ENCODE results near the gene SPON1. TPM values are rescaled to one million over a fixed set of nuclear protein-coding genes. Genes with fewer than 3 reads are reported as not detected.

The SPON1 gene
- total and polyA plus RNA-seq, 10 of the 15 experiments (the other 5 are each of a cell fraction or from before 2014, with no cell fraction given) = 0.13 to 1.1 (median 0.18) TPM; not detected in 5

DNA sequence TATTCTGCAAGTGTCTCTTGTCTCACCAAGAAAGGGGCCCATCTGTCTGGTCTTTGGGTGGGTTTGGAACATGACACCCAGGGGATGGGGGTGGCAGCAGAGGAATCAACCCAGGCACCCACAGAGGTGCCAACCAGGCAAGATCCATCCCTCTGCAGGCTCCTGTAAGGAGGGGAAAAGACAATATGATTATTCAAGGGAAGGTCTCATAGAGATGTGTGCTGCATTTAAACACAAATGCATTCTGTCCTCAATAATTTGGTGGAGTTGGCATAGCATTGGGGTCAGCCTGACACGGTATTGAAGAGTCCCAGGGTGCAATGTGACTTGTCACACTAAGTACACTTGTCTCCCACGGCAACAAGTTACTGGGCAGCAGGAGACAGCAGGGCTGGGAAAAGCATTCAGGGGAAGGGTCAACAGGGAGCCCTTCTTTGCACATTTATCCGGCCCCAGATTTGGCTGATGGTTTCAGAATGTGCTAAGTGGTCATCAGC is 33.1 kb upstream of the SPON1 start:
- Histone ChIP-seq H4K20me1 (ENCODE audit: control insufficient read depth, insufficient read depth) (no peaks in the 10 kb centered on the region), H3K27me3 (replicated peaks in 1 of 2; ENCODE audit: control insufficient read depth in 2 of 2, insufficient read depth in 2 of 2, low read length in 1 of 2) (no peaks in the 10 kb centered on the region), H3K4me2 (ENCODE audit: control insufficient read depth, insufficient read depth) (no peak overlapping the region), H3K9me3 (replicated peaks; ENCODE audit: control insufficient read depth, insufficient read depth, low read length) (no peaks in the 10 kb centered on the region), H3K4me1 (ENCODE audit: control insufficient read depth, insufficient read depth, low read length) (no peaks in the 10 kb centered on the region), H3K79me2 (ENCODE audit: control insufficient read depth, insufficient read depth, low read length) (no peaks in the 10 kb centered on the region), H3K36me3 (ENCODE audit: control insufficient read depth in 2 of 2, insufficient read depth in 2 of 2, low read length in 1 of 2) (no peaks in the 10 kb centered on the region), H3K9ac (ENCODE audit: control insufficient read depth, insufficient read depth, low read length) (no peak overlapping the region), H3K4me3 (no peak overlapping the region), H2AFZ (ENCODE audit: control insufficient read depth, low read depth, low read length) (no peak overlapping the region), H3K27ac (ENCODE audit: control insufficient read depth, insufficient read depth) (no peak overlapping the region)
- no TSS peak for BruUV-seq (replicated peaks)
- 12% methylated on average over 3 of the region's 3 CpGs for WGBS (ENCODE audit: insufficient coverage, insufficient replicate concordance, low lambda C conversion rate, missing lambda C conversion rate)
- intact Hi-C loops (cut with micrococcal nuclease; ENCODE audit: unreplicated experiment) (no loop called here), in situ Hi-C loops (cut with MboI) (no loop called here)
- DNase-seq (ENCODE audit: low read depth, low spot score) (no peak), ATAC-seq (no peak), FAIRE-seq (no peak)
- POLR2A ChIA-PET = no interaction called here
- CTCF ChIA-PET = no interaction called here
- RAD21 ChIA-PET (ENCODE audit: unreplicated experiment) = no interaction called here
- TF ChIP-seq CHD2 (IDR thresholded peaks at IDR 0.05; ENCODE audit: borderline replicate concordance, low read depth, low read length) = no peak
- TF ChIP-seq, protein P1, sequence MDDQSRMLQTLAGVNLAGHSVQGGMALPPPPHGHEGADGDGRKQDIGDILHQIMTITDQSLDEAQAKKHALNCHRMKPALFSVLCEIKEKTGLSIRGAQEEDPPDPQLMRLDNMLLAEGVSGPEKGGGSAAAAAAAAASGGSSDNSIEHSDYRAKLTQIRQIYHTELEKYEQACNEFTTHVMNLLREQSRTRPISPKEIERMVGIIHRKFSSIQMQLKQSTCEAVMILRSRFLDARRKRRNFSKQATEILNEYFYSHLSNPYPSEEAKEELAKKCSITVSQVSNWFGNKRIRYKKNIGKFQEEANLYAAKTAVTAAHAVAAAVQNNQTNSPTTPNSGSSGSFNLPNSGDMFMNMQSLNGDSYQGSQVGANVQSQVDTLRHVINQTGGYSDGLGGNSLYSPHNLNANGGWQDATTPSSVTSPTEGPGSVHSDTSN (IDR thresholded peaks at IDR 0.05; ENCODE audit: insufficient replicate concordance, low read depth, low read length) = no peak
- TF ChIP-seq RAD21 (IDR thresholded peaks at IDR 0.05; ENCODE audit: insufficient read depth, low read depth, low read length) = no peak
- TF ChIP-seq, protein P2, sequence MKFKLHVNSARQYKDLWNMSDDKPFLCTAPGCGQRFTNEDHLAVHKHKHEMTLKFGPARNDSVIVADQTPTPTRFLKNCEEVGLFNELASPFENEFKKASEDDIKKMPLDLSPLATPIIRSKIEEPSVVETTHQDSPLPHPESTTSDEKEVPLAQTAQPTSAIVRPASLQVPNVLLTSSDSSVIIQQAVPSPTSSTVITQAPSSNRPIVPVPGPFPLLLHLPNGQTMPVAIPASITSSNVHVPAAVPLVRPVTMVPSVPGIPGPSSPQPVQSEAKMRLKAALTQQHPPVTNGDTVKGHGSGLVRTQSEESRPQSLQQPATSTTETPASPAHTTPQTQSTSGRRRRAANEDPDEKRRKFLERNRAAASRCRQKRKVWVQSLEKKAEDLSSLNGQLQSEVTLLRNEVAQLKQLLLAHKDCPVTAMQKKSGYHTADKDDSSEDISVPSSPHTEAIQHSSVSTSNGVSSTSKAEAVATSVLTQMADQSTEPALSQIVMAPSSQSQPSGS (IDR thresholded peaks at IDR 0.05; ENCODE audit: low read length) = no peak
- TF ChIP-seq HDGF (IDR thresholded peaks at IDR 0.05) = no peak
- TF ChIP-seq, protein P3, sequence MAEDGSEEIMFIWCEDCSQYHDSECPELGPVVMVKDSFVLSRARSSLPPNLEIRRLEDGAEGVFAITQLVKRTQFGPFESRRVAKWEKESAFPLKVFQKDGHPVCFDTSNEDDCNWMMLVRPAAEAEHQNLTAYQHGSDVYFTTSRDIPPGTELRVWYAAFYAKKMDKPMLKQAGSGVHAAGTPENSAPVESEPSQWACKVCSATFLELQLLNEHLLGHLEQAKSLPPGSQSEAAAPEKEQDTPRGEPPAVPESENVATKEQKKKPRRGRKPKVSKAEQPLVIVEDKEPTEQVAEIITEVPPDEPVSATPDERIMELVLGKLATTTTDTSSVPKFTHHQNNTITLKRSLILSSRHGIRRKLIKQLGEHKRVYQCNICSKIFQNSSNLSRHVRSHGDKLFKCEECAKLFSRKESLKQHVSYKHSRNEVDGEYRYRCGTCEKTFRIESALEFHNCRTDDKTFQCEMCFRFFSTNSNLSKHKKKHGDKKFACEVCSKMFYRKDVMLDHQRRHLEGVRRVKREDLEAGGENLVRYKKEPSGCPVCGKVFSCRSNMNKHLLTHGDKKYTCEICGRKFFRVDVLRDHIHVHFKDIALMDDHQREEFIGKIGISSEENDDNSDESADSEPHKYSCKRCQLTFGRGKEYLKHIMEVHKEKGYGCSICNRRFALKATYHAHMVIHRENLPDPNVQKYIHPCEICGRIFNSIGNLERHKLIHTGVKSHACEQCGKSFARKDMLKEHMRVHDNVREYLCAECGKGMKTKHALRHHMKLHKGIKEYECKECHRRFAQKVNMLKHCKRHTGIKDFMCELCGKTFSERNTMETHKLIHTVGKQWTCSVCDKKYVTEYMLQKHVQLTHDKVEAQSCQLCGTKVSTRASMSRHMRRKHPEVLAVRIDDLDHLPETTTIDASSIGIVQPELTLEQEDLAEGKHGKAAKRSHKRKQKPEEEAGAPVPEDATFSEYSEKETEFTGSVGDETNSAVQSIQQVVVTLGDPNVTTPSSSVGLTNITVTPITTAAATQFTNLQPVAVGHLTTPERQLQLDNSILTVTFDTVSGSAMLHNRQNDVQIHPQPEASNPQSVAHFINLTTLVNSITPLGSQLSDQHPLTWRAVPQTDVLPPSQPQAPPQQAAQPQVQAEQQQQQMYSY (CRISPR knock-in tag; IDR thresholded peaks at IDR 0.05) = no peak
- no peak for TF ChIP-seq RAD51 (IDR thresholded peaks at IDR 0.05)
- TF ChIP-seq NFIC (IDR thresholded peaks at IDR 0.05; ENCODE audit: low read depth, low read length) = no peak
- TF ChIP-seq ZSCAN29 (IDR thresholded peaks at IDR 0.05) = no peak
- no peak for TF ChIP-seq ZNF24 (IDR thresholded peaks at IDR 0.05)
- no peak for TF ChIP-seq SUZ12 (IDR thresholded peaks at IDR 0.05; ENCODE audit: unreplicated experiment)
- SMC1A ChIA-PET (ENCODE audit: uncharacterized antibody, unreplicated experiment) = no interaction called here
